ENCODE measurements around the gene RIMKLB. TPM values are rescaled to one million over a fixed set of nuclear protein-coding genes. Genes with fewer than 3 reads are reported as not detected.

The RIMKLB gene
- total RNA-seq, 1 experiment from 2014 or later: 0.39 TPM

GRCh38 chr12:8667270-8667669 lies 30.5 kb upstream of the RIMKLB start:
- Histone ChIP-seq H3K9me2 (ENCODE audit: insufficient read depth) (no peaks in the 10 kb centered on the region), H3K4me3 (replicated peaks in 1 of 2; ENCODE audit: low read depth in 1 of 2, low read length in 2 of 2) (no peak overlapping the region), H4K20me1 (ENCODE audit: insufficient read depth) (no peaks in the 10 kb centered on the region), H3K4me2 (ENCODE audit: low read length) (no peak overlapping the region), H3K27ac (ENCODE audit: low read depth, low read length) (no peak overlapping the region), H3K9ac (ENCODE audit: low read length) (no peak overlapping the region), H3K27me3 (ENCODE audit: insufficient read depth, low read length) (peaks cover 16% of the 10 kb centered on the region), H3K9me3 (ENCODE audit: control insufficient read depth in 1 of 2, insufficient read depth in 1 of 2, low read depth in 1 of 2, low read length in 2 of 2) (no peaks in the 10 kb centered on the region), H3K4me1 (ENCODE audit: control insufficient read depth in 1 of 2, insufficient read depth in 2 of 2, low read length in 2 of 2) (no peaks in the 10 kb centered on the region), H3K36me3 (ENCODE audit: control insufficient read depth in 1 of 2, insufficient read depth in 2 of 2, low read length in 2 of 2) (no peaks in the 10 kb centered on the region), H2AFZ (ENCODE audit: low read depth, low read length, poor library complexity, severe bottlenecking) (no peak overlapping the region), H3K79me2 (ENCODE audit: insufficient read depth, low read length) (no peaks in the 10 kb centered on the region)
- TF ChIP-seq FOSL1 (IDR thresholded peaks at IDR 0.05; ENCODE audit: low read depth) (no peak), SIN3A (IDR thresholded peaks at IDR 0.05; ENCODE audit: low read depth) (no peak), RAD21 (IDR thresholded peaks at IDR 0.05; ENCODE audit: low read depth) (no peak), ELF1 (IDR thresholded peaks at IDR 0.05; ENCODE audit: borderline replicate concordance, low read depth) (no peak), EZH2 (IDR thresholded peaks at IDR 0.05) (no peak), CEBPB (IDR thresholded peaks at IDR 0.05; ENCODE audit: low read depth) (no peak), SRF (IDR thresholded peaks at IDR 0.05; ENCODE audit: low read depth) (no peak), SP1 (IDR thresholded peaks at IDR 0.05; ENCODE audit: low read depth) (no peak), ATF3 (IDR thresholded peaks at IDR 0.05) (no peak)
- RAD21 ChIA-PET (ENCODE audit: low non-redundant PET in 1 of 2, low total read pairs in 2 of 2, uncharacterized antibody in 2 of 2, unreplicated experiment in 2 of 2): no interaction called here
- intact Hi-C loops (cut with micrococcal nuclease): no loop called here
- ATAC-seq (no peak), DNase-seq (ENCODE audit: low read depth, low spot score) (no peak)
- no TSS peak for BruUV-seq (replicated peaks)
- CTCF ChIA-PET: no interaction called here
- POLR2A ChIA-PET: no interaction called here

DNA sequence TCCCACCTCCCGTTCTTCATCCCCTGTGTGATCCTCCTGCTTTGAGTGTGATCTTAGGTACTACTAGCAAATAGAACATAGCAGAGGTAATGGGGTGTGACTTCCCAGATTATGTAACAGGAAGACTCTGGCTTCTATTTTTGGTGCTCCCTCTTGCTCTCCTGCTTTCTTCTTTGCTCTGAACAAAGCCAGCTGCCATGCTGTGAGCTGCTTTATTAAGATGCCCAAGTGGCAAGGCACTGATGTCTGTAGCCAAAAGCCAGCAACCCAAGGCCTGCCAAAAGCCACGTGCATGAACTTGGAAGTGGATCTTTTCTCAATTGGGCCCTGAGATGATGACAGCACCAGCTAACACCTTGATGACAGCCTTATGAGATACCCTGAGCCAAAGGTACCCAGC lies 29.4 kb upstream of the RIMKLB start:
- Histone ChIP-seq H3K36me3 (ENCODE audit: control insufficient read depth in 1 of 2, insufficient read depth in 2 of 2, low read length in 2 of 2) (no peaks in the 10 kb centered on the region), H3K4me2 (ENCODE audit: low read length) (no peak overlapping the region), H3K9me2 (ENCODE audit: insufficient read depth) (no peaks in the 10 kb centered on the region), H3K27ac (ENCODE audit: low read depth, low read length) (no peak overlapping the region), H3K79me2 (ENCODE audit: insufficient read depth, low read length) (no peaks in the 10 kb centered on the region), H2AFZ (ENCODE audit: low read depth, low read length, poor library complexity, severe bottlenecking) (no peak overlapping the region), H3K27me3 (ENCODE audit: insufficient read depth, low read length) (peaks cover 10% of the 10 kb centered on the region), H3K9ac (ENCODE audit: low read length) (no peak overlapping the region), H3K4me1 (ENCODE audit: control insufficient read depth in 1 of 2, insufficient read depth in 2 of 2, low read length in 2 of 2) (no peaks in the 10 kb centered on the region), H3K9me3 (ENCODE audit: control insufficient read depth in 1 of 2, insufficient read depth in 1 of 2, low read depth in 1 of 2, low read length in 2 of 2) (no peaks in the 10 kb centered on the region), H3K4me3 (replicated peaks in 1 of 2; ENCODE audit: low read depth in 1 of 2, low read length in 2 of 2) (no peak overlapping the region), H4K20me1 (ENCODE audit: insufficient read depth) (no peaks in the 10 kb centered on the region)
- no peak for ATAC-seq
- no TSS peak for BruUV-seq (replicated peaks)
- RAD21 ChIA-PET (ENCODE audit: low non-redundant PET in 1 of 2, low total read pairs in 2 of 2, uncharacterized antibody in 2 of 2, unreplicated experiment in 2 of 2): no interaction called here
- CTCF ChIA-PET: no interaction called here
- intact Hi-C loops (cut with micrococcal nuclease): no loop called here
- no peak for TF ChIP-seq JUND (IDR thresholded peaks at IDR 0.05)
- TF ChIP-seq ZNF274 (IDR thresholded peaks at IDR 0.05; ENCODE audit: low read depth, low read length): no peak
- no peak for DNase-seq (ENCODE audit: low read depth, low spot score)
- POLR2A ChIA-PET: no interaction called here

All from HCT116 (cell line).